AG10803 (cell line): ENCODE measurements around the gene SLC25A22.

ENCODE experiments used
- DNase-seq: peaks from one replicate; pipeline ENCODE4 v3.0.0; 2010; ENCODE audit warnings: low read depth
- H3K4me3 ChIP-seq: 2 replicates; pipeline ENCODE4 v1.5.1; 2011; ENCODE audit warnings: mild to moderate bottlenecking, low read length, control low read depth
- CTCF ChIP-seq: conservative IDR thresholded peaks from 2 replicates; pipeline ENCODE4 v1.5.1; 2011; ENCODE audit warnings: mild to moderate bottlenecking, low read length, control low read depth, inconsistent platforms

SLC25A22 gene

GRCh38 chr11:825366-826226 lies 27.5 kb upstream of the SLC25A22 start:
- H3K4me3 ChIP-seq: no peak overlapping the region
- DNase-seq: no peak
- no peak for TF ChIP-seq CTCF

GRCh38 chr11:824942-825341 lies 26.9 kb upstream of the SLC25A22 start:
- TF ChIP-seq CTCF: no peak
- DNase-seq: no peak
- no peak overlapping the region for H3K4me3 ChIP-seq

GRCh38 chr11:824292-824880 lies 26.3 kb upstream of the SLC25A22 start:
- no peak for TF ChIP-seq CTCF
- no peak for DNase-seq
- H3K4me3 ChIP-seq: no peak overlapping the region

GRCh38 chr11:823441-824291 lies 25.6 kb upstream of the SLC25A22 start:
- DNase-seq: no peak
- no peak overlapping the region for H3K4me3 ChIP-seq

GRCh38 chr11:821512-822371 lies 23.7 kb upstream of the SLC25A22 start:
- H3K4me3 ChIP-seq: peak overlapping the region; percentile 78
- no peak for TF ChIP-seq CTCF
- DNase-seq: no peak

More at GRCh38 chr11:823441-824291, 25.6 kb upstream of the SLC25A22 start:
- TF ChIP-seq CTCF: no peak

GRCh38 chr11:820655-821511 lies 22.8 kb upstream of the SLC25A22 start:
- peak overlapping the region; percentile 78 for H3K4me3 ChIP-seq
- DNase-seq: peak; percentile 81
- TF ChIP-seq CTCF: no peak
